ENCODE data around the gene AKIP1. TPM values are rescaled to one million over a fixed set of nuclear protein-coding genes. Genes with fewer than 3 reads are reported as not detected.

Gene AKIP1
- polyA plus RNA-seq, 1 experiment, result 41.4 TPM

GRCh38 chr11:8905528-8906165, 5.3 kb upstream of the AKIP1 start:
- Histone ChIP-seq H3K9me3 (ENCODE audit: control insufficient read depth, insufficient read depth, low read length) (no peaks in the 10 kb centered on the region), H3K27ac (ENCODE audit: low read depth, low read length) (no peak overlapping the region), H3K4me3 (ENCODE audit: low read depth, low read length) (no peak overlapping the region), H3K27me3 (ENCODE audit: control insufficient read depth, insufficient read depth, low read length) (no peaks in the 10 kb centered on the region)
- ChIA-PET CTCF (no interaction called here), POLR2A (no interaction called here)
- TF ChIP-seq, protein P1, sequence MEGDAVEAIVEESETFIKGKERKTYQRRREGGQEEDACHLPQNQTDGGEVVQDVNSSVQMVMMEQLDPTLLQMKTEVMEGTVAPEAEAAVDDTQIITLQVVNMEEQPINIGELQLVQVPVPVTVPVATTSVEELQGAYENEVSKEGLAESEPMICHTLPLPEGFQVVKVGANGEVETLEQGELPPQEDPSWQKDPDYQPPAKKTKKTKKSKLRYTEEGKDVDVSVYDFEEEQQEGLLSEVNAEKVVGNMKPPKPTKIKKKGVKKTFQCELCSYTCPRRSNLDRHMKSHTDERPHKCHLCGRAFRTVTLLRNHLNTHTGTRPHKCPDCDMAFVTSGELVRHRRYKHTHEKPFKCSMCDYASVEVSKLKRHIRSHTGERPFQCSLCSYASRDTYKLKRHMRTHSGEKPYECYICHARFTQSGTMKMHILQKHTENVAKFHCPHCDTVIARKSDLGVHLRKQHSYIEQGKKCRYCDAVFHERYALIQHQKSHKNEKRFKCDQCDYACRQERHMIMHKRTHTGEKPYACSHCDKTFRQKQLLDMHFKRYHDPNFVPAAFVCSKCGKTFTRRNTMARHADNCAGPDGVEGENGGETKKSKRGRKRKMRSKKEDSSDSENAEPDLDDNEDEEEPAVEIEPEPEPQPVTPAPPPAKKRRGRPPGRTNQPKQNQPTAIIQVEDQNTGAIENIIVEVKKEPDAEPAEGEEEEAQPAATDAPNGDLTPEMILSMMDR (IDR thresholded peaks at IDR 0.05; ENCODE audit: low read depth, low read length), result no peak
- DNase-seq (ENCODE audit: low read depth, low spot score), result no peak

GRCh38 chr11:8907116-8907515, 3.9 kb upstream of the AKIP1 start:
- ChIA-PET POLR2A (interaction anchor here (1.0 kb wide), 1 partner anchor 36 kb away, joined by 4 read pairs; no protein-coding TSS in a partner anchor), CTCF (interaction anchor here (2.1 kb wide), 1 partner anchor 231 kb away, joined by 5 read pairs; no protein-coding TSS in a partner anchor)
- H3K27me3 ChIP-seq (ENCODE audit: control insufficient read depth, insufficient read depth, low read length), result no peaks in the 10 kb centered on the region
- no peak overlapping the region for H3K4me3 ChIP-seq (ENCODE audit: low read depth, low read length)
- no peak for DNase-seq (ENCODE audit: low read depth, low spot score)
- TF ChIP-seq, protein P1 (IDR thresholded peaks at IDR 0.05; ENCODE audit: low read depth, low read length), result no peak
- H3K9me3 ChIP-seq (ENCODE audit: control insufficient read depth, insufficient read depth, low read length), result no peaks in the 10 kb centered on the region; the same call in 1 of the 2 replicates
- H3K27ac ChIP-seq (ENCODE audit: low read depth, low read length), result no peak overlapping the region

- CTCF ChIA-PET, result interaction anchor here (0.6 to 2.1 kb wide), 2 partner anchors 220 to 230 kb away, joined by 3 to 5 read pairs; no protein-coding TSS in a partner anchor
These were observed 2.9 kb upstream of the AKIP1 start for GRCh38 chr11:8908099-8908498.

GRCh38 chr11:8910649-8911026, 351 bp upstream of the AKIP1 start:
- no peaks in the 10 kb centered on the region; the same call in 1 of the 2 replicates for H3K9me3 ChIP-seq (ENCODE audit: control insufficient read depth, insufficient read depth, low read length)
- no peaks in the 10 kb centered on the region for H3K27me3 ChIP-seq (ENCODE audit: control insufficient read depth, insufficient read depth, low read length)
- peak overlapping the region; percentile 66 for H3K4me3 ChIP-seq (ENCODE audit: low read depth, low read length)
- TF ChIP-seq, protein P1 (IDR thresholded peaks at IDR 0.05; ENCODE audit: low read depth, low read length), result no peak
- ChIA-PET CTCF (interaction anchor here (0.6 kb wide), 1 partner anchor 83 kb away, joined by 4 read pairs; no protein-coding TSS in a partner anchor), POLR2A (interaction anchor here (0.6 to 2.6 kb wide), 6 partner anchors 41 to 222 kb away, joined by 3 to 15 read pairs (median 3); a partner anchor contains a TSS)
- no peak overlapping the region for H3K27ac ChIP-seq (ENCODE audit: low read depth, low read length)
- no peak for DNase-seq (ENCODE audit: low read depth, low spot score)

More at GRCh38 chr11:8908099-8908498, 2.9 kb upstream of the AKIP1 start:
- H3K4me3 ChIP-seq (ENCODE audit: low read depth, low read length), result no peak overlapping the region
- no peak overlapping the region for H3K27ac ChIP-seq (ENCODE audit: low read depth, low read length)
- no peaks in the 10 kb centered on the region for H3K27me3 ChIP-seq (ENCODE audit: control insufficient read depth, insufficient read depth, low read length)
- H3K9me3 ChIP-seq (ENCODE audit: control insufficient read depth, insufficient read depth, low read length), result no peaks in the 10 kb centered on the region; the same call in 1 of the 2 replicates
- DNase-seq (ENCODE audit: low read depth, low spot score), result no peak
- TF ChIP-seq, protein P1 (IDR thresholded peaks at IDR 0.05; ENCODE audit: low read depth, low read length), result no peak
- POLR2A ChIA-PET, result interaction anchor here (1.0 to 1.5 kb wide), 2 partner anchors 38 to 220 kb away, joined by 3 read pairs; no protein-coding TSS in a partner anchor
